K562 (cell line): ENCODE results near the gene SLC24A4. TPM values are rescaled to one million over a fixed set of nuclear protein-coding genes. Genes with fewer than 3 reads are reported as not detected.

ENCODE experiments used
- ATAC-seq: fragments of 200-7000 bp; cut with Tn5 transposase; 3 replicates; pipeline ENCODE4 v1.9.1; 2020; ENCODE audit warnings: moderate library complexity
- BruUV-seq: library from RNA; stranded (reverse); fragments of 400-500 nt; replicated peaks from 2 replicates; lab custom pipeline; 2021; lab: Mats Ljungman, UMichigan
- CTCF ChIA-PET: fragments of 300-600 bp; formaldehyde crosslinking; extraction: SDS; loops from one replicate; lab custom pipeline; 2021; ENCODE audit warnings: low intra/inter-chr PET ratio; lab: Yijun Ruan, JAX
- POLR2A ChIA-PET: fragments of 300-600, 350-650 bp; sonication (Branson Sonifier 250); formaldehyde crosslinking; extraction: SDS; loops from one replicate; lab custom pipeline; 2021; ENCODE audit warnings: antibody characterized with exemption, inconsistent platforms; lab: Yijun Ruan, JAX
- DNase-seq, 4 experiments: peaks; one replicate each; pipeline versions ENCODE4 v3.0.0 to v3.0.0-alpha.2; 2011 to 2018; ENCODE audit warnings: low spot score in 3 of 4, mixed read lengths in 3 of 4; ENCODE audit errors: extremely low read depth in 1 of 4
- FAIRE-seq: peaks from 2 replicates; lab custom pipeline; 2011; peaks lifted over from hg19 to GRCh38; lab: Jason Lieb, UNC
- H2AFZ ChIP-seq: 2 replicates; pipeline ENCODE4 v1.6.0; 2011; ENCODE audit warnings: low read depth, low read length, control low read depth, inconsistent platforms
- H3K27ac ChIP-seq: fragments of 200-600 bp; 3 replicates; pipeline ENCODE4 v1.8.0; 2011; ENCODE audit warnings: low read depth, mild to moderate bottlenecking, control low read depth, inconsistent platforms, low read length, moderate library complexity, mixed read lengths; ENCODE audit errors: extremely low read depth
- H3K27me3 ChIP-seq, 2 experiments: fragments of 300-600 bp in 1 of 2; 2 replicates in 1 of 2; 3 replicates in 1 of 2; pipeline versions ENCODE4 v1.6.0 to v1.8.0; 2011; ENCODE audit warnings: inconsistent platforms in 2 of 2, low read length in 2 of 2, mild to moderate bottlenecking in 1 of 2, mixed read lengths in 1 of 2, moderate library complexity in 1 of 2; ENCODE audit not compliant: control insufficient read depth in 2 of 2, insufficient read depth in 2 of 2
- H3K36me3 ChIP-seq: fragments of 300-600 bp; 3 replicates; pipeline ENCODE4 v1.8.0; 2011; ENCODE audit warnings: mild to moderate bottlenecking, low read length, inconsistent platforms; ENCODE audit not compliant: control insufficient read depth, insufficient read depth
- H3K4me1 ChIP-seq, 2 experiments: fragments of 200-600 bp in 1 of 2; replicated peaks in 1 of 2; 2 replicates in 1 of 2; 3 replicates in 1 of 2; pipeline versions ENCODE4 v1.5.1 to v1.8.0; 2011; ENCODE audit warnings: inconsistent platforms in 2 of 2, low read length in 2 of 2, mild to moderate bottlenecking in 1 of 2, mixed read lengths in 1 of 2, moderate library complexity in 1 of 2; ENCODE audit not compliant: control insufficient read depth in 2 of 2, insufficient read depth in 2 of 2
- H3K4me2 ChIP-seq: 2 replicates; pipeline ENCODE4 v1.6.1; 2011; ENCODE audit warnings: low read length, control low read depth, inconsistent platforms, mixed read lengths; ENCODE audit not compliant: insufficient read depth
- H3K4me3 ChIP-seq: fragments of 200-600 bp; sonication (generic), shearing (Covaris generic); 2 replicates; pipeline ENCODE4 v1.5.1; 2016; ENCODE audit warnings: control low read depth, inconsistent platforms
- H3K79me2 ChIP-seq: fragments of 200-600 bp; 3 replicates; pipeline ENCODE4 v1.8.0; 2011; ENCODE audit warnings: low read length, inconsistent platforms; ENCODE audit not compliant: control insufficient read depth, insufficient read depth
- H3K9ac ChIP-seq, 2 experiments: 2 replicates each; pipeline versions ENCODE4 v1.6.0 to v1.6.1; 2011; ENCODE audit warnings: low read depth in 2 of 2, low read length in 2 of 2, control low read depth in 1 of 2, inconsistent platforms in 1 of 2, mild to moderate bottlenecking in 1 of 2, mixed read lengths in 1 of 2; ENCODE audit not compliant: insufficient read depth in 1 of 2
- H3K9me1 ChIP-seq: one replicate; pipeline ENCODE4 v1.6.0; 2011; ENCODE audit warnings: inconsistent platforms, mild to moderate bottlenecking, low read length, moderate library complexity; ENCODE audit not compliant: control insufficient read depth, insufficient read depth
- H3K9me3 ChIP-seq: replicated peaks from 2 replicates; pipeline ENCODE4 v1.5.1; 2011; ENCODE audit warnings: low read depth, low read length, inconsistent platforms; ENCODE audit not compliant: control insufficient read depth, insufficient read depth
- H4K20me1 ChIP-seq: replicated peaks from 2 replicates; pipeline ENCODE4 v1.6.1; 2011; ENCODE audit warnings: low read length, inconsistent platforms, mixed read lengths; ENCODE audit not compliant: control insufficient read depth, insufficient read depth
- CBX2 ChIP-seq: fragments of 200-600 bp; sonication (generic); IDR thresholded peaks from one replicate; pipeline ENCODE4 v1.6.1; 2012; ENCODE audit warnings: mild to moderate bottlenecking, low read length, inconsistent platforms; ENCODE audit not compliant: insufficient read depth, poor library complexity, severe bottlenecking
- CBX5 ChIP-seq: IDR thresholded peaks from 2 replicates; pipeline ENCODE4 v1.6.1; 2014; ENCODE audit warnings: low read depth, borderline replicate concordance
- MEF2D ChIP-seq: conservative IDR thresholded peaks from 2 replicates; pipeline ENCODE4 v1.6.1; 2016; ENCODE audit warnings: low read depth, missing genetic modification characterization, missing compliant biosample characterization
- MITF ChIP-seq: IDR thresholded peaks from 2 replicates; pipeline ENCODE4 v1.6.1; 2014; ENCODE audit warnings: antibody characterized with exemption
- PRMT5 ChIP-seq: sonication (generic); formaldehyde crosslinking; IDR thresholded peaks from 2 replicates; pipeline ENCODE4 v1.5.0; 2020; ENCODE audit warnings: missing genetic modification reagents
- ZBTB43 ChIP-seq: sonication (generic); formaldehyde crosslinking; IDR thresholded peaks from 2 replicates; pipeline ENCODE4 v1.8.0; 2023; ENCODE audit warnings: mild to moderate bottlenecking, missing genetic modification reagents
- ZFP1 ChIP-seq: fragments of 450-650 bp; formaldehyde crosslinking; IDR thresholded peaks from 2 replicates; pipeline ENCODE4 v1.4.0; 2020; ENCODE audit warnings: mild to moderate bottlenecking, mixed read lengths
- ZNF668 ChIP-seq: fragments of 250-450 bp; sonication (Bioruptor Pico); IDR thresholded peaks from 2 replicates; pipeline ENCODE4 v1.8.0; 2022; ENCODE audit warnings: mild to moderate bottlenecking, inconsistent platforms
- WGBS: fragments of 100-300 bp; shearing (Covaris generic); methylation state at CpG from one replicate; pipeline ENCODE4 v1.1.6; 2016; ENCODE audit warnings: low coverage, mixed read lengths; ENCODE audit not compliant: insufficient coverage; ENCODE audit errors: missing lambda C conversion rate; 5-methylcytosine and 5-hydroxymethylcytosine counted together
- in situ Hi-C: fragments of 300-500 bp; cut with MboI; formaldehyde crosslinking; loops from 4 replicates; pipeline ENCODE4 v1.15.0; 2018; ENCODE audit warnings: inconsistent platforms, mixed read lengths
- intact Hi-C: fragments of 100-400 bp; cut with micrococcal nuclease; formaldehyde crosslinking; loops from 2 replicates; pipeline ENCODE4 v1.14.2; 2022
- polyA plus RNA-seq, 8 experiments: library from polyadenylated mRNA; depleted of rRNA in 4 of 8; stranded (reverse) in 5 of 8; unstranded in 3 of 8; fragments of >200 nt; fragmentation: Nextera tagmentation in 2 of 8; fragmentation: Illumina TruSeq in 1 of 8; extraction: Ambion mirVana in 2 of 8; extraction: Trizol in 1 of 8; gene quantifications; 2 replicates each; pipeline versions ENCODE4 v1.2.1 to v1.2.3, GENCODE V29; 2011 to 2014; ENCODE audit warnings: inconsistent platforms in 1 of 8, missing spikeins in 1 of 8
- total RNA-seq, 7 experiments: library from RNA; depleted of rRNA in 6 of 7; stranded (reverse); fragments of >200 nt in 6 of 7; fragmentation: Illumina TruSeq in 2 of 7; extraction: Trizol in 2 of 7; gene quantifications; 2 replicates each; pipeline versions ENCODE4 v1.2.1 to v1.2.3, GENCODE V29; 2011 to 2021; ENCODE audit warnings: low replicate concordance in 1 of 7
- TF ChIP-seq, protein P1 (sequence below): sonication (generic); IDR thresholded peaks from 2 replicates; pipeline ENCODE4 v1.6.1; 2016
- TF ChIP-seq, protein P2 (sequence below): fragments of 450-650 bp; IDR thresholded peaks from 2 replicates; pipeline ENCODE4 v1.6.1; 2014; ENCODE audit warnings: low read depth, mild to moderate bottlenecking, moderate library complexity, borderline replicate concordance

Gene SLC24A4
- total and polyA plus RNA-seq, 9 of the 15 experiments (the other 6 are each of a cell fraction or from before 2014, with no cell fraction given) = not detected

- no peaks in the 10 kb centered on the region for H3K79me2 ChIP-seq
- no peak overlapping the region for H3K4me3 ChIP-seq
- POLR2A ChIA-PET = interaction anchor here (0.7 kb wide), 1 partner anchor 719 kb away, joined by 3 read pairs; no protein-coding TSS in a partner anchor
- no peak for FAIRE-seq
- no peaks in the 10 kb centered on the region for H4K20me1 ChIP-seq
- H3K27me3 ChIP-seq = peaks cover 3 to 15% of the 10 kb centered on the region in 2 experiments; a peak in 3 of 5 replicates
- CTCF ChIA-PET = no interaction called here
- DNase-seq = no peak
- no peak overlapping the region for H3K9ac ChIP-seq
- in situ Hi-C loops (no loop called here), intact Hi-C loops (no loop called here)
- no peak overlapping the region for H3K4me2 ChIP-seq
- H3K36me3 ChIP-seq = no peaks in the 10 kb centered on the region
- no peak overlapping the region for H2AFZ ChIP-seq
- H3K4me1 ChIP-seq = no peaks in the 10 kb centered on the region
- no TSS peak for BruUV-seq
- no peaks in the 10 kb centered on the region for H3K9me3 ChIP-seq
- no peak overlapping the region for H3K27ac ChIP-seq
- 0% methylated on average over 7 of the region's 7 CpGs for WGBS
- no peak for TF ChIP-seq CBX5
- no peak for TF ChIP-seq ZNF668
- no peak for TF ChIP-seq MEF2D (tag)
- TF ChIP-seq, protein P1, sequence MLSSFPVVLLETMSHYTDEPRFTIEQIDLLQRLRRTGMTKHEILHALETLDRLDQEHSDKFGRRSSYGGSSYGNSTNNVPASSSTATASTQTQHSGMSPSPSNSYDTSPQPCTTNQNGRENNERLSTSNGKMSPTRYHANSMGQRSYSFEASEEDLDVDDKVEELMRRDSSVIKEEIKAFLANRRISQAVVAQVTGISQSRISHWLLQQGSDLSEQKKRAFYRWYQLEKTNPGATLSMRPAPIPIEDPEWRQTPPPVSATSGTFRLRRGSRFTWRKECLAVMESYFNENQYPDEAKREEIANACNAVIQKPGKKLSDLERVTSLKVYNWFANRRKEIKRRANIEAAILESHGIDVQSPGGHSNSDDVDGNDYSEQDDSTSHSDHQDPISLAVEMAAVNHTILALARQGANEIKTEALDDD = no peak
- no peak for TF ChIP-seq CBX2
- no peak for TF ChIP-seq MITF
- no peak for TF ChIP-seq ZBTB43 (CRISPR knock-in tag)
- TF ChIP-seq, protein P2, sequence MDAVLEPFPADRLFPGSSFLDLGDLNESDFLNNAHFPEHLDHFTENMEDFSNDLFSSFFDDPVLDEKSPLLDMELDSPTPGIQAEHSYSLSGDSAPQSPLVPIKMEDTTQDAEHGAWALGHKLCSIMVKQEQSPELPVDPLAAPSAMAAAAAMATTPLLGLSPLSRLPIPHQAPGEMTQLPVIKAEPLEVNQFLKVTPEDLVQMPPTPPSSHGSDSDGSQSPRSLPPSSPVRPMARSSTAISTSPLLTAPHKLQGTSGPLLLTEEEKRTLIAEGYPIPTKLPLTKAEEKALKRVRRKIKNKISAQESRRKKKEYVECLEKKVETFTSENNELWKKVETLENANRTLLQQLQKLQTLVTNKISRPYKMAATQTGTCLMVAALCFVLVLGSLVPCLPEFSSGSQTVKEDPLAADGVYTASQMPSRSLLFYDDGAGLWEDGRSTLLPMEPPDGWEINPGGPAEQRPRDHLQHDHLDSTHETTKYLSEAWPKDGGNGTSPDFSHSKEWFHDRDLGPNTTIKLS = no peak
- TF ChIP-seq PRMT5 (CRISPR knock-in tag) = no peak
- no peak for TF ChIP-seq ZFP1
- no peaks in the 10 kb centered on the region for H3K9me1 ChIP-seq
- no peak for ATAC-seq
Measured at GRCh38 chr14:92413379-92413778, 90.4 kb downstream of the SLC24A4 start.
